ENCODE results near the gene ALDH6A1.

Gene ALDH6A1

DNA sequence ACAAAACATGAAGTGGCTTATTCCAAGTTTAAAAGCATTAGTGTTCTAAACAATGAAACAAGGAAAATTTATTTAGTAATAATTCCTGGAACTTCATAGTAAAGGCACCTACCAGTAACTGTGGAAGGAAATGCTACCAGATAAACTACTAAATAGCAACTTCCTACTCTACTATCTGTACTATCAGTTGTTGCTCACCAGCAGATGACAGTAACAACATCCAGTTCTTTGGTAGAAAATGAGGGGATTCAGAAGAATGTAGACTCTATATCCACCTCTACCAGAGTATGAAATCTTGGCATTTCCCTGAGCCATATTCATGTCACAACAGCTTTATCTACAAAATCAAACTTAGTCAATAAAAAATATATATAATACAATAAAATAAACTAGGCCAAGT is 68.3 kb downstream of the ALDH6A1 start:
- DNase-seq (ENCODE audit: low read depth), result no peak
- TF ChIP-seq, protein P1, sequence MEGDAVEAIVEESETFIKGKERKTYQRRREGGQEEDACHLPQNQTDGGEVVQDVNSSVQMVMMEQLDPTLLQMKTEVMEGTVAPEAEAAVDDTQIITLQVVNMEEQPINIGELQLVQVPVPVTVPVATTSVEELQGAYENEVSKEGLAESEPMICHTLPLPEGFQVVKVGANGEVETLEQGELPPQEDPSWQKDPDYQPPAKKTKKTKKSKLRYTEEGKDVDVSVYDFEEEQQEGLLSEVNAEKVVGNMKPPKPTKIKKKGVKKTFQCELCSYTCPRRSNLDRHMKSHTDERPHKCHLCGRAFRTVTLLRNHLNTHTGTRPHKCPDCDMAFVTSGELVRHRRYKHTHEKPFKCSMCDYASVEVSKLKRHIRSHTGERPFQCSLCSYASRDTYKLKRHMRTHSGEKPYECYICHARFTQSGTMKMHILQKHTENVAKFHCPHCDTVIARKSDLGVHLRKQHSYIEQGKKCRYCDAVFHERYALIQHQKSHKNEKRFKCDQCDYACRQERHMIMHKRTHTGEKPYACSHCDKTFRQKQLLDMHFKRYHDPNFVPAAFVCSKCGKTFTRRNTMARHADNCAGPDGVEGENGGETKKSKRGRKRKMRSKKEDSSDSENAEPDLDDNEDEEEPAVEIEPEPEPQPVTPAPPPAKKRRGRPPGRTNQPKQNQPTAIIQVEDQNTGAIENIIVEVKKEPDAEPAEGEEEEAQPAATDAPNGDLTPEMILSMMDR (conservative IDR thresholded peaks at IDR 0.05; ENCODE audit: low read depth, low read length), result no peak
- no peak overlapping the region for H3K4me3 ChIP-seq (ENCODE audit: low read depth, low read length)

DNA sequence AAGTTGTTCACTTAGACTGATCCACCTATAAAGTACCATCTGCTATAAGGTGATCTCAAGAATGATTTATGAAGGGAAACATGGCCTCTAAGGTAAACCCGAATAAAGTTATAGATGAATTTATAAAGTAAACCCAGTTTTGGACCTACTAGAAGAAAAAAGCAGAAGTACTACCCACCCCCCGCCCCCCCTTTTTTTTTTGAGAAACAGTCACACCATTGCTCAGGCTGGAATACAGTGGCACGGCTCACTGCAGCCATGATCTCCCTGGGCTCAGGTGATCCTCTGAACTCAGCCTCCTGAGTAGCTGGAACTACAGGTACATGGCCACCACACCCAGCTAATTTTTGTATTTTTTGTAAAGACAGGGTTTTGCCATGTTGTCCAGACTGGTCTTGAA is 69.1 kb downstream of the ALDH6A1 start:
- no peak for DNase-seq (ENCODE audit: low read depth)
- H3K4me3 ChIP-seq (ENCODE audit: low read depth, low read length), result no peak overlapping the region
- TF ChIP-seq, protein P1 (conservative IDR thresholded peaks at IDR 0.05; ENCODE audit: low read depth, low read length), result no peak

DNA sequence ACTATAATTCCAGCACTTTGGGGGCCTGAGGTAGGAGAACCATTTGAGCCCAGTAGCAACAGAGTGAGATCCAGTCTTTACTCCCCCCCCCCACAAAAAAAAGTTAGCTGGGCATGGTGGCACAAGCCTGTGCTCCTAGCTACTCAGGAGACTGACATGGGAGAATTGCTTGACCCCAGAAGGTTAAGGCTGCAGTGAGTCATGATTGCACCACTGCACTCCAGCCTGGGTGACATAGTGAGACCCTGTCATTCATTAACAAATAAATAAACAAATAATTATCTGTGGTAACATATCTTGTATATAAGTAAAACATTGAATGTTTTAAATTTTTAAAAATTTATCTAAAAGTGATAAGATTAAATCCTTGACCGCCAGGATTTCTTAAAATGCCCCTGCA is 70.0 kb downstream of the ALDH6A1 start:
- peak; percentile 25 for DNase-seq (ENCODE audit: low read depth)

DNA sequence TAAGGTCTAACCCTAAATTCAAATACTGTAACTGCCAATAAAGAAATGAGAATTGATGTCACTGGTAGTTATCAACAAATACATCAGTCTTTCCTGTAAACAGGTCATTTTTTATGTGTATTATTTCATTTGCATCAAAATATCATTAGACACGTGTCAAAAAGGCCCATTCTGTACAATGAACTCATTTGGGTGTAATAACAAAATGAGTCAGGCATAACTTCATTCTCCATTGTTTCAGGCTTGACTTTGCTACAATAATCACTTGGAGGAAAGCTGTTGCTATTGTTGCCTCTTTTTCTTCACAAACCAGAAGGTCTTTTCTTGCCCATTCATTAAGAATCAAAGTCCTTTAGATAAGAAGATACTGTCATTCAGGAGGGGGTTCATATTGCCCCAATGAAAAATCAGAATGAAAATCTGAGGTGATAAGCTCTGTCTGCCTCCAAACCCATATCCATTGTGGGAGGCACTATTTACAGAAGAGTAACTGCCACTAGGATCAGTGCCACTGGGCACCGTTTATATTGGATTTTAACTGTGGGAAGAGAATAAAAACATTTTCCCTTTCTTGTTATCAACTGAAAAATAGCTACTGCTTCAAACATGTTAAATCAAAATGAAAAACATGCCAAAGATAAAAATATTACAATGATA is 75.3 kb downstream of the ALDH6A1 start:
- H3K4me3 ChIP-seq (ENCODE audit: low read depth, low read length), result no peak overlapping the region

More for the DNA sequence above, 70.0 kb downstream of the ALDH6A1 start:
- no peak overlapping the region for H3K4me3 ChIP-seq (ENCODE audit: low read depth, low read length)
- TF ChIP-seq, protein P1 (conservative IDR thresholded peaks at IDR 0.05; ENCODE audit: low read depth, low read length), result no peak

More for the DNA sequence above, 75.3 kb downstream of the ALDH6A1 start:
- TF ChIP-seq, protein P1 (conservative IDR thresholded peaks at IDR 0.05; ENCODE audit: low read depth, low read length), result no peak
- DNase-seq (ENCODE audit: low read depth), result no peak

All from choroid plexus epithelial cell (primary cell).